HG03520 (cell line): Measurements from ENCODE around the gene MRPS18A.
"Not testable (repeated sequence)": the region's sequence is repeated elsewhere in the genome, so short reads cannot be mapped to it uniquely, and the experiment has no call there.

Experiments
- ATAC-seq: cut with Tn5 transposase; IDR thresholded peaks from one replicate; pipeline ENCODE4 v1.9.1; 2021; ENCODE audit warnings: mild to moderate bottlenecking, moderate library complexity; ENCODE audit not compliant: unreplicated experiment

Gene MRPS18A

DNA sequence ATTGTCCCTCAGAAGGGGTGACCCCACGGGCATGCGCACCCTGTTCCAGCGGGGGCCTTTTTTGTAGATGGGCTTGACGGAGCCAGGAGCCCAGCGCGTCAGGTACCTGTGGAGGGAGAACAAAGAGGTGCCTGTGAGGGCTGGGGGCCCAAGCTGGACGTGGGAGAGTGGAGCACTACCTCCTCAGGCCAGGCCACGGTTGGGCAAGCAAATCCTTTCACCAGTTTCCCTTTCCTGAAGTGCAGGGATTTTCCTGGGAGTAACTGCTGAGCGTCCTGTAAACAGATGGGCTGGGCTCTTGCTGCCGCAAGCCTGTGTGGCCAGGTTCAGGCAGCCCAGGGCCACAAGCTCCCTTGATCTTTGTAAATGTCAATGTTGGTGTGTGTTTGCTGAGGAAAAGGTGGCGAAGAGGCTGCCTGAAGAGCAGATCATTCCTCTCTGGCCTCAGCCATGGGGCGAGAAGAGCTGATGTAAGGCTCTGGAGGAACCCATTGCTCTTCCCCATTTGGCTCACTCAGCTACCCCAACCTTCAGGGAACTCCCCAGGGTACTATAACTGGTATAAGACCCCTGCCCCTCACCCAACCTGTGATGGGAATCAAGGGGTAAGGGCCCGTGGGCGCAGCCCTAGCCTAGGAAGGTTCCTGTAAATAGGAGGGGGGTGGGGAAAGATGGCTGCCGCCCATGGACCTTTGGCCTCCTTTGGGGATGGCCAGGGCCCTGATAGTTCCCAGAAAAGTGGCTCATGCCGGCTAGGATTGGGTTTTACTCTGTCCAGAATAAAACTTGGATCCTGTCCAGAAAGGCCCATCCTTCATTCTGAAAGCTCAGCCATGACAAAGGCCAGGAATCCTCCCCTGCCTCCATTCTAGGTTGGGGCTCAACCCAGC, 15.5 kb downstream of the MRPS18A start:
- ATAC-seq = no peak

DNA sequence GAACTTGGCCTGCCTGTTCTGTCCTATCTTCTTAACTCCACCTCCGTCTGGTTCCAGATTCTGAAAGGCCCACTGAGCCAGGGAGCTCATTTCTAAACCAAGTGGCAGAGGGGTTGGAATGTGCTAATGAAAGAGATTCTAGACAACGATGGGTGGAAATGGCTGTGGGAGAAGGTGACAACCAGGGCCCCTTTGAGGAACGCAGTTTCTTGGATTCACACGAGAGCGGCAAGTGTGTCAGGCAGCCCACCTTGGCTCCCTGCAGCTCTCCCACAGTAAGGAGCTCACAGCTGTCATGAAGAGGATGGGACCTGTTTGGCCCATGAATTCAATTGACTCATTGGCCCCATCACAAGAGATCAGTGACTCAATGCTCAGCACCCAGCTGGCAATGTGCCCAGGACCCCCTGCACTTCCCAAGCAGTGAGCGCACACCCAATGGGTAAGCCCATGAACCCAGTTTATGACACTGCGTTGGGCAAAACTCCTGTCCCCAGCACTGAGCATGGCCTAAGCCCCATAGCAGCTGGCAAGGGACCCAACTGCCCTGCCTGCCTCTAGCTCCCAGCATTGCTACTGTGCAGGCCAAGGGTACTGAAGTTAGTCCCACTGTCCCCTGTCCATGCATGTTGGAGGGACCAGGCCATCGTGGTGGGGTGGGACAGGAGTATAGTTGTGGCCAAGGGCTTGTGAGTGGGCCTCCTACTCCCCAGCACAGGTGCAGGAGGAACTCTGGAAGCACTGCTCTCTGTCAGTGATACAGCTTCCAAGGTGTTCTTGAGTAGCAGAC, 16.4 kb downstream of the MRPS18A start:
- ATAC-seq = no peak

DNA sequence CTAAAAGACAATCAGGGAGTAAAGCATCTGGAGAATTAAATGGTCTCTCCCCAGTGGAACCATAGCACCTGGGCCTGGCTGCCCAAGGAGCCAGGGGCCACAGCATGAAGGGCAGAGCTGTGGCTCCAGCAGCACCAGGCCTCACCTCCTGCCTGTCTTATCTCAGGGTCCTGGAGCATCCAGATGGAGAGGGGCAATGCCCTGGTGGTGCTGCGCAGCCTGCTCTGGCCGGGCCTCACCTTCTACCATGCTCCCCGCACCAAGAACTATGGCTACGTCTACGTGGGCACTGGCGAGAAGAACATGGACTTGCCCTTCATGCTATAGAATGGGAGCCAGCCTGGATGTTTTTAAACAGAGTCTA, 17.0 kb downstream of the MRPS18A start:
- no peak for ATAC-seq

GRCh38 chr6:43669922-43670622, 17.5 kb downstream of the MRPS18A start:
- no peak for ATAC-seq

DNA sequence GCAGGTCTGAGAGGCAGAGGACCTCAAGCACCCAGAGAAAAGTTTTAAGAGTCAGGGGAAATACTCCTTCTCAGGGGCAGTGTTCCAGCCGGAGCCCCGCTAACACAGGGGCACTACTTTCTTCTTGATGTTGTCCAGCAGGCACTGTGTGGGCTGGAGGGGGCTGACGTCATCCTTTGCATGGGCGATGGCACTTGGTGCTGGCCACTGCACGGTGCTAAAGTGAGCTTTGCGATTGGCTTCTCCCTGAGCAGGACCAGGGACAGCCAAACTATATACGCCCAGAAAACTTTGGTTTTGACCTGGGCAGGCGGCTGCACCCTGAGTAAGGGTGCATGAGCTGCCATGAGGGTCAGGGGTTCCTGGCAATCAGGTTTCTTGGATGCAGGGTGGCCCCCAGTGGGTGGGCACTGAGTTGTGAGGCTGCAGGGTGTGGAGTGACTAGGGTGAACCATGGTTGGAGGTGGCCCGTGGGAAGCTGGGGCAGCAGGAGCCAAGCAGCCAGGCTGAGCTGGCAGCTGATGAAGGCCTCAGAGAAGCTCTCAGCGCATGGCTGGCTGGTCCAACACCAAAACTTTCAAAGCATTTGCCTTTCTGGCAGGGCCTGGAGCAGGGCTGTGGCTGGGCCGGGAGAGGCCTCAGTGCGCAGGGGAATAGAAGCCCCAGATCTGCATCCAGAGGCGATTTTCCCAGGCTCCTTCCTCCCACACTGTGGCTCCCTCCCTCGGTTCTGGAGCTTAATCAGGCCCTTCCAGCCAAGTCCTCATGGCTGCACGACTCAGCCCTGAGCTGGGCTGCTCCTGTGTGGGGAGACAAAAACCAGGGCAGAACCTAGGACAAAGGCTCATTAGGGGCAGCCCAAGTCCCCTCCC, 18.3 kb downstream of the MRPS18A start:
- no peak for ATAC-seq

GRCh38 chr6:43668151-43669028, 19.2 kb downstream of the MRPS18A start:
- no peak for ATAC-seq

DNA sequence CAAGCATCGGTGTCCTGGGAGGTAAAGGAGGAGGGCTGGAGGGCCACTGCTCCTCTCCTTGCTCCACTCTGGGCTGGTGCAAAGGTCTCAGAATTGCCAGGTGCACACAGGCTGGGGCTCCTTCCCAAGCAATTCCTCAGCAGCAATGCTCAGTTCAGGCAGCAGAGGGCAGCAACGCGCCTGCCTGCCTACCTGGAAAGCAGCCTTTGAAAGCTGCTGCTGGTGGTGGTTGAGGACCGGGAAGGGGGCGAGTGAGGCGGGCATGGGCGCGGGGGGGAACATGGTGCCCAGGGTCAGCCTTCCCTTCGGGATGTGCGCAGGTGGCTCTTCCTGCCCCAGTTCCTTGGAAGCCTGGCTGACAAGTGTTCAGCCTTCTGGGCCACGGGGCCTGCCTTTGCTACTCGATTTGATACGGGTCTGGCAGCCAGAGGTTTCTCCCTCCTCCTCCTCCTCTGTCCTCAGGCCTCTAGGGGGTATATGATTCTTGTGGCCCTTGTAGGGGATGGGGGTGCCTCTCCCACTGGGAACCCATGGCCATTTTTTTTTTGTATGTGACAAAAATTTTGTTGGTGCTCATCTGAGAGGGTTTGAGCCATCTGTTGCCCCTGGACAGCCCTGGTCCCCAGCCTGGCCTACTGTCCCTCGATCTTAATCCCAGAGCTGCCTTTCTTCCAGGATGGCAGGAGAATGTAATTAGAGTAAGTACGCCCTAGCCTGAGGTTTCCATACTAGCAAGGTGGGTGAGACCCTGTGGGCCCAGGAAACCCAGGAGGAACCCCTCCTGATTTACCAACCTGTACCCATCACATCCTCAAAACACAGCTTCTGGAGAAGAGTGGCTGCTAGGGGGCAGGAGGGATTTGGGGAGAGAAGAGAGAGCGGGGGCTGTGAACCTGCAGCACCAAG, 20.1 kb downstream of the MRPS18A start:
- ATAC-seq = no peak

- no peak for ATAC-seq
Observed at GRCh38 chr6:43666196-43666920, 21.2 kb downstream of the MRPS18A start.

GRCh38 chr6:43665376-43665775, 22.2 kb downstream of the MRPS18A start:
- ATAC-seq = no peak

GRCh38 chr6:43662948-43663347, 24.6 kb downstream of the MRPS18A start:
- not testable (repeated sequence) for ATAC-seq

DNA sequence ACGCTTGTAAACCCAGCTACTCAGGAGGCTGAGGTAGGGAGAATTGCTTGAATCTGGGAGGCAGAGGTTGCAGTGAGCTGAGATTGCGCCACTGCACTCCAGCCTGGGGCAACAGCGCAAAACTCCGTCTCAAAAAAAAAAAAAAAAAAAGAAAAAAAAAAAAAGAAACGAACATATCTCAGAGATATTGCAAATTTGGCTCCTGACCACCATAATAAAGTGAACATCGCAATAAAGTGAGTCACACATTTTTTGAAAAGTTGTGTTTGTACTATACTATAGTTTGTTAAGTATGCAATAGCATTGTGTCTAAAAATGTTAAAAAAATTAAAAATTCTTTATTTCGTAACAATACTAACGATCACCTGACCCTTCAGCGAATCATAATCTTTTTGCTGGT, 29.4 kb downstream of the MRPS18A start:
- no peak for ATAC-seq

DNA sequence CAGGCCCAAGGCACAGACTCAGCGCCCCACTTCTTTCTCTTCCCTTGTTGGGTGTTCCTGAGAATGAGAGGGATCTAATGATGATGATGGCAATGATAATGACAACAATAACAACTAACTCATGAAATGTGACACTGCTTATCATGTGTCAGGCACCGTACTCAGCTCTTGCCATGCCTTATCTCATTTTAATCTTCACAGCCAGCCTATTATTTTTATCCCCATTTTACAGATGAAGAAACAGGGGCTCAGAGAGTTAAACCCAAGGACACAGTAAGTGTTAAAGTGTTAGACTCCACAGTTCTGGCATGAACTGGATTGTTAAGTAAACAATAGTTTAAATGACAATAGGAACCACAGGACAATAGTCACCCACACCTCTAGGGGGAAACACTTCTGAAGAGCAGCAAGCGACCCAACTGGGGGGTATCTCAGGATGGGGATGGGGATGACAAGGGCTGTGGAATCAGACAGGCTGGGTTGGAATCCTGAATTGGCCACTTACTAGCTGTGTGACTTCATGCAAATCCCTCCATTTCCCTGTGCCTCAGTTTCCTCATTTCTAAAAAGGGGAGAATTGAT, 30.3 kb downstream of the MRPS18A start:
- no peak for ATAC-seq

- ATAC-seq = not testable (repeated sequence)
Observed at GRCh38 chr6:43652822-43653221, 34.8 kb downstream of the MRPS18A start.

DNA sequence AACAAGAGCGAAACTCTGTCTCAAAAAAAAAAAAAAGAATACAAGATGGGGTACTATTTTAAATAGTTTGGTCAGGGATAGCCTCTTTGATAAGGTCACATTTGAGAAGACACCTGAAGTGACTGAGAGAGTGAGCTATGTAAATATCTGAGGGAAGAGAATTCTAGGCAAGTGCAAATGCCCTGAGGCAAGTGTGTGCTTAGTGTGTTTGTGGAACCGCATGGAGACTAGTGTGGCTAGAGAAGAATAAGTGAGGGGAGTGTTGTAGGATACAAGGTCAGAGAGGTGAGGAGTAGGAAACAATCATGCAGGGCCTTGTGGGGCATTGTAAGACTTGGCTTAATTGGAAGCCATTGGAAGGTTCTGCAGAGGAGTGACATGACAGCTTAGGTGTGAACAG, 39.3 kb downstream of the MRPS18A start:
- no peak for ATAC-seq

DNA sequence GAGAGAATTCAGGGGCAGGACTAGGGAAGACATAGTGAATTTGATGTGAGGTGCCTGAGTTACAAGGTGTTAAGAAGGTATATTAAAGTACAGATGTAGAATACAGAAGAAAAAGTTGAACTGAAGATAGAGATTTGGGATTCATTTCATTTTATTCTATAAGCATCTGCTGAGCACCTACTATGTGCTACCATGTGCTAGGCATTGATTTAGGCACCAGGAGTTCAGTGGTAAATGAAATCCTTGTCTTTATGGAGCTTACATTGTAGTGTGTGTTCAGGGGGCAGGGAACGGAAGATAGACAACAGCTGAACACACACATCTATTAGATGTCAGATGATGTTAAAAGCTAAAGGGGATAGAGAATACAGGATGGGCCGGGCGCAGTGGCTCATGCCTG, 40.0 kb downstream of the MRPS18A start:
- ATAC-seq = no peak

GRCh38 chr6:43645613-43645964, 42.0 kb downstream of the MRPS18A start:
- no peak for ATAC-seq

- no peak for ATAC-seq
Observed at GRCh38 chr6:43644940-43645612, 42.5 kb downstream of the MRPS18A start, which contains the start of gene RSPH9. TSS of gene RSPH9 (plus strand) at chr6:43645036. CDS start at chr6:43645099, 63 bp downstream.
